DMS79 treated with DMSO at 0.1 percent for 48 hours (cell line): Measurements from ENCODE around the gene DQX1.
"Not testable (repeated sequence)": the region's sequence is repeated elsewhere in the genome, so short reads cannot be mapped to it uniquely, and the experiment has no call there.

Source experiments
- DNase-seq: peaks from one replicate; lab custom pipeline; 2025; lab: John Stamatoyannopoulos, UW

DQX1 gene, protein sequence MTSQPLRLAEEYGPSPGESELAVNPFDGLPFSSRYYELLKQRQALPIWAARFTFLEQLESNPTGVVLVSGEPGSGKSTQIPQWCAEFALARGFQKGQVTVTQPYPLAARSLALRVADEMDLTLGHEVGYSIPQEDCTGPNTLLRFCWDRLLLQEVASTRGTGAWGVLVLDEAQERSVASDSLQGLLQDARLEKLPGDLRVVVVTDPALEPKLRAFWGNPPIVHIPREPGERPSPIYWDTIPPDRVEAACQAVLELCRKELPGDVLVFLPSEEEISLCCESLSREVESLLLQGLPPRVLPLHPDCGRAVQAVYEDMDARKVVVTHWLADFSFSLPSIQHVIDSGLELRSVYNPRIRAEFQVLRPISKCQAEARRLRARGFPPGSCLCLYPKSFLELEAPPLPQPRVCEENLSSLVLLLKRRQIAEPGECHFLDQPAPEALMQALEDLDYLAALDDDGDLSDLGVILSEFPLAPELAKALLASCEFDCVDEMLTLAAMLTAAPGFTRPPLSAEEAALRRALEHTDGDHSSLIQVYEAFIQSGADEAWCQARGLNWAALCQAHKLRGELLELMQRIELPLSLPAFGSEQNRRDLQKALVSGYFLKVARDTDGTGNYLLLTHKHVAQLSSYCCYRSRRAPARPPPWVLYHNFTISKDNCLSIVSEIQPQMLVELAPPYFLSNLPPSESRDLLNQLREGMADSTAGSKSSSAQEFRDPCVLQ

DNA sequence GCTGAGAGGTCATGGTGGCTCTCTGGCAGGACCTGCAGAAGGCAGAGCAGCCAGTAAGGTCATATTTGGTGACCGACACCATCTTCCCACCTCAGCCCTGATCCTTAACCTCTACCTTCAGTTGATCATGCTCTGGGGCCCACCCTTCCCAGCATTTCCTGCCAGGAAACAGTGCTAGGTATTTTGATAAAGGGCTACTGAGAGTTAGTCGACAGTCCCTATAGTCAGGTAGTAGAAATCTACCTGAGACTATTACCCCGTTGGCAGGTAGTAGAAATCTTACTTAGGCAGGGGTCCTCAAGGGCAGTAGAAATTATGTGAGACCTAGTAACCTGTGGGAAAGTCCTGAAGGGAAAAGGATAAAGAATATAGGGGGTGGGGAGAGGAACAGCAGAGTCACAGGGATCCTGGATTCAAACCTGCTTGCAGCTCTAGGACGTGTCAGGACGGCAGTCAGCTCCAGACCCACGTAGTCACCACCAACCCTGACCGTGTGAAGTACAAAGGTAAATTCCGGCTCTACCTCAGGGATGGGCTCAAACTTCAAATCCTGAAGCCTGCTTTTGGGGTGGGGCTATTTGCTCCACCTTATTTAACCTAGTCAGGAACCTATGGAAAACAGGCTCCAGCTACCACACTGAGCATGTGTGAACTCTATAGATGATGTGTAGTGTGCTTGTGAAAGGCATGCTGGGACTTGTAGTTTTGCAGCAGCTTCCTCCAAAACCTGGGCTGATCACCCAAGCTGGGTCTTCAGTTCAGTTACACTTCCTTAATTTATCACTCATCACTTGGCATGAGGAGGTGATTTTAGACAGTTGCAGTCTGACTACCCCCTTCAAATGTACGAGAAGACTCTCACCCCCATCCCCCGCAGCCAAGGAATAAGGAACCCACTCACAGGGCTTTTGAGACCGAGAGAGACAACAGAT, at the start of gene DQX1:
DQX1 (minus strand) TSS at position 515 of the 932 bp plus-strand sequence; CDS start at position 13, 502 bp downstream.
- DNase-seq, result no peak

DNA sequence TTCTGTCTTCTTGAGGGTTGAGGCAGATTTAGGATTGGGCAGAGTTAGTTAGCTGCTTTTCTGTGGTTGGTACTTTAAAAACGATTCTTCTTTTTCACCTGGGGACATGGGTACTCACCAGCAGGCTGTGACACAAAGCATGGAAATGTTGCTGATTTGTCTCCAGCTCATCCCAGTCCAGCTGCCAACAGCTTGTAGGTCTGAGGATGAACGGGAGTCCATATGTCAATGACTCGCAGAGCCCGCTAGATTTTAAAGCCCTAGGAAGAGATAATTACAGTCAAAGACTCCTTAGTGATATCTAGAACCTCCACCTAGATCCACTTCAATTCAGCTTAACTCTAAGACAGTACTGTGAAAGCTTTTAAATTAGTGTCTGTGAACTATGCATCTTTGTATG, 49.3 kb upstream of the DQX1 start:
- no peak for DNase-seq

DNA sequence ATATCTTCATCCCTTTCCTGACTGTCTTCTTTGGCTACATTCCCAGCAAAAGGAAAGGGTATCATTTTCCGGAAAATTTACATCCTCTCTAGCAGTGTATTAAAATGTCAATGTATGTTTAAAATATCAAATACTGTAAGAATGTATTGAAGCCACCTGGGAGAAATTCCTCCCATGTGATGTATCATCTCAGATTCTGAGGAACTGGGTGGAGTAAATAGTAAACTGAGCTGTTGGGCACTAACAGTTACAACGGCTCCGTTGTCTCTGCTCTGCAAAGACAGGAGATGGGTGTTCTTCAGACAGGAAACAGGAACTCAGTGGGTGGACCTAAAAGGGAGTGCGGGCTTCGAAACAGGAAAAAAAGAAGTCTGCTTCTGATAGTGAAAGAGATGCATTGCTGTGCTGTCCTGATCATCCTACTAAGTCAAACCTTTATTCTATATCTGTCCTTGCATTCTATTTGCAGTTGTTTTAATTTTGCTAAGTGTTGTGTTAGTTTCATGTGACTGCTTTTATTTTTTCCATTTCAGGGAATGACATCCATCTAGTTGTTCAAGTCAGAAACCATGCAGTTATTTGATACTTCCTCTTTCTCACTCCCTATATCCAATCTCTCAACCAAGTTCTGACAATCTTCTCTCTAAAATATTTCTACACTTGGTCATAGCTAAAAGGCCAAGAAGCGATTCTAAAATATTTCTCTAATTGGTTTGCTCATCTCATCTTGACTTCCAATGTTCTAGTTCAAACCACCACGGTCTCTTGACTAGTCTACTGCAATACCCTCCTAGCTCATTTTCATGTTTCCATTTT, 47.9 kb upstream of the DQX1 start:
- no peak for DNase-seq

DNA sequence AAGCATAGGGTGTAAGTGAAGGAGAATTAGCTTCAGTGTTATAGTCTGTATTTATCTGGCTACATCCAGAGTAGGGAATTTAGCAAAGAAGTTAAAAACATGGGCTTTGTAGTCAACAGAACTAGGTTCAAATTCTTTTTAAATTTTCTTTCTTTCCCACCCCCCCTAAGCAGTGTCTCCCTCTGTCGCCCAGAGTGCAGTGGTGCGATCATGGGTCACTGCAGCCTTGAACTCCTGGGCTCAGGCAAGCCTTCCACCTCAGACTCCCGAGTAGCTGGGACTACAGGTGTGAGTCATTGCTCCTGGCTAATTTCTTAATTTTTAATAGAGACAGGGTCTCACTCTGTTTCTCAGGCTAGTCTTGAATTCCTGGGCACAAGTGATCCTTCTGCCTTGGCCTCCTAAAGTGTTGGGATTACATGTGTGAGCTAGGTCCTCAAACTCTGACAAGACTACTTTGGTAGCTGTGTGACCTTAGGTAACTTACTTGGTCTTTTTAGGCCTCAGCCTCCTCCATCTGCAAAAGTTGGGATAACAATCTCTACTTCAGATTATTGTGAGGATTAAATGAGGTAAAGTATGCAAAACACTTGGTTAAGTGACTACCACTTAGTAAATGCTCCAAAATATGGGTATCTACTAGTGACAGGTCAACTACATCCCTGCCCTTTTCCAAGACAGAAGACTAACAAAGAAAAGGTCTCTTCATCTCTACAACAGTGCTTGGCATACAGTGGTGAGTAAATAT, 46.3 kb upstream of the DQX1 start:
- no peak for DNase-seq

DNA sequence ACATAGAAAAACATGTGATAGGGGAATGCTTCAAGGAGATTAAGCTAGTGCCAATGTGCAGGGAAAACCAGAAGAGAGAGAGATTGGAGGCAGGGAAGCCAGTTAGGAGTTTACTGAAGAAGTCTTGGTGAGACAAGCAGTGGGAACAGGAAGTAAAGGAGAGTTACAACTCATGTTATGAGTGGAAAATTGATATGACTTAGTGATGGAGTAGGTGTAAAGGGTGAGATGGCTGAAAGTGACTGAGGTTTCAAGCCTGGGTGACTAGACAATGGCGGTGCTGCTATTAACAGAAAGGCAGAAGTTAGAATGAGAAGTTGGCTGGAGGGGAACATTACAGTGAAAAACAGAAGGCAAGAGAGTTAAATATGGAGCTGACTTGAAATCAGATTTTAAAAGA, 45.0 kb upstream of the DQX1 start:
- no peak for DNase-seq

DNA sequence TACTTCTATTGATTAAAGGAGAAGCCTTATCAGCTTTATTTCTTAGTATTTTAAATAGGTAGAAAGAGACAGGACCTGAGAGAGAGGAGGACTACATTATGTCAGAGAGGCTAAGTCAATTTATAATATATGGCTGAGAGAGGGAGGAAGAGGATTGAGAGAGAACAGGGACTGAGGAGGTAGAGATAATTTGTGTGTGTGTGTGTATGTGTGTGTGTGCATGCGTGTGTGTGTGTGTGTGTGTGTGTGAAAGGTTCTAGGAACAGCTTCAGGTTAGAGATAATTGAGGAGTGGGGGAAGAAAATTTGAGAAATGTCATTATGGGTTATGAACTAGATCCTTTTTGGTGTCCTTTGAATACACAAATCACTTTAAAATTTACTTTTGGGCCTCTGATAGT, 43.7 kb upstream of the DQX1 start:
- DNase-seq, result no peak

DNA sequence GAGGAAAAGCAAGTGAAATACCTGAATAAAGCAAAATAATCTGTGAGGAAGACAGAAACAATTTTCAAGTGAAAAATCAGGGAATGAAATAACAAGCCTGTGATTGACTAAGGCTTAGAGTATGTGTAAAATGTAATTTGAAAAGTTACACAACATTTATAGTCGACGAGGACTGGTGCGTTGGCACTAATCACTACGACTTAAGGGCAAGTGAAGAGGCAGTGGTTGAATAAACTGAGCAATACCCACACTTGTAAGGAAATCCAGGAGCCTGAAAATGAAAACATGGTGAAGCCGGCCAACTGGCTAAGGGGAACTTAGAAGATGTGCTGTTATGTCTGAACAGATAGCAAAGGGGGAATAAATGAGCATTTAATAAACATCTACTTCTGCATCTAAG, 41.9 kb upstream of the DQX1 start:
- DNase-seq, result no peak

DNA sequence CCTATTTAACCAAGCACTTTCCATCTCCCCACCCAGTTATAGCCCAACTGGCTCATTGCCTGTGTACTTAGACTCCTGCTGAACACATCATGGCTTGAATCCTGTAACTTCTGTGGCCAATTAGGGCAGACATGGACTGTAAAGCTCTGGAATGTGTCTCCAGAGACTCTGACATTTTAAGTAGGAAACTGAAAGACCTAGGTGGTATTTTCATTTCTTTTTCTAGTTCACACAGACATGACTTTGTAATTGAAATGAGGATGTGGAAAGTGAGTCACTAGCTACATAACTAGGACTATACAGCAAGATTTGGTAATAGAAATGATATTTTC, 40.7 kb upstream of the DQX1 start:
- DNase-seq, result no peak

DNA sequence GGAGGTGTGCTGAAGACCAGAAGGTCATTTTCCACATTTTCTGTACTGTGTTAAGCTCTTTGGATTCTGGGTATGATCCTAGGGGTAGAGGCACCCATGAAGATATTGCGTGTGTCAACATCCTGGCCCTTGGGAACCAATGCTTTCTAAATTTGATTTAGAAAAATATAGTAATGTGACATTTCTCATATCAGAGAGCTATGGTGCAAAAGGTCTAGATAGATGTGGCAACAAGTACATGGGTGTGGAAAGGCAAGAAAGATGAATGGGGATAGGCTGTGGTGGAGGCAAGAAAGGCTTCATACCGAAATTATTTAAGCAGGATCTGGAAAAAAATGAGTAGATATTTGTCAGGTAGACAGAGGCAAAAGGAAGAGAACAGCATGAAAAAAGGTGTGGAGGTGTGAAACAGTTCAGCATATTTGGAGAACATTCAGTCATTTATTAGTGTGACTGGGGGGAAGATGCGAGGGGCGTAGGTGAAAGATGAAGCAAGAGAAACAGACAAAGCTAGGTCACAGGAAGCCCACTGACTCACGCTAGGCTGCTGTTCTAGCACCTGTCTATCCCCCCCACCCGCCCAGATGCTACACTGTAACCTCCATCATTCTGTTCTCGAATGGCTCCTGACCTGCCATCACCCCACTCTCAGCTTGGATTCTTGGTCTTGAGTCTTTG, 40.2 kb upstream of the DQX1 start:
- DNase-seq, result no peak

DNA sequence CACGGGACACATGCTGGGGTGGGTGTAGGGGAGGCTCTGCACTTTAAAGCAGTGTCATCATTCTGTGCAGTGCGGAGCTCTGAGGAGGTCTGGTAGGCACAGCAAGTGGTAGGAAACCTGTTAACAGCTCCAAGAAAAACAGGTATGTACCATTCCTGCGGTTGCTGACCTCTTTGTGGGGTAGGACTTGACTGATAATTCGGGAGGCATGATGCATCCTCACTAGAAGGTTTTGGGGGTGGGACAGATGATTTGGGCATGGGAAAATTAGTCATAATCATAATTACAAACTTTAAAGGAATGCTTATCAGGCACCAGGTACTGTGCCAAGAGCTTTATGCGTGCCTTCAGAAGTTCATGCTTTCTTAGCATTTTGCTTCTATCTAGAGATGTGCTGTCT, 38.2 kb upstream of the DQX1 start:
- DNase-seq, result no peak

DNA sequence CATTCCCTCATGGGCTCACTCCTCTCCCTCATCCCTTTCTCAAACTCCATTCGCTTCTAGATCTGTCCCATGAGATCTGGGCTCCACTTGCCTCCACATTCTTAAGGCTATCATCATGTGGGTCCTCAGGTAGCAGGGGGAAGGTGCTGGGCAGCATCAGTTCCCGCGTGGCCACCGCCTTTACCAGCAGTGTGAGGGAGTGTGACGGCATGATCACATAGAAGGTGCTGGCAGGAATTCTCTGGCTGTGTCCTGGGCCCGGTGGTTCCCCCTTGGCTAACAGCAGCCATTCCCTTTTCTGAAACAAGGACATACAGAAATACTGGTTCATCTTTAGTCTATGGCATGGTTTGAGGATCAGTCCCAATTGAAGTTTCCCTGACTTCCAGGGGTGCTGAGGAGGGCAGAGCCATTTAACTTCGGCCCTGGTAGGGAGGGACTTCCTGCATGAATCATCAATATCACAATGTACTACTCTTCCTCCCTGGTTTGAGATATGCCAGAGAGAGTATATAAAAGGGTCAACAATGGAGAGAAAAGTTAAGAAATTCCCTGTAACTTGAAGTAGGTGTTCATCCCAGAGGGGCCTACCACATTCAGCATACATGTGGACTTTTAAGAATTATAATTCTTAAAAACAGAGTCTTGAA, 36.2 kb upstream of the DQX1 start:
- no peak for DNase-seq

DNA sequence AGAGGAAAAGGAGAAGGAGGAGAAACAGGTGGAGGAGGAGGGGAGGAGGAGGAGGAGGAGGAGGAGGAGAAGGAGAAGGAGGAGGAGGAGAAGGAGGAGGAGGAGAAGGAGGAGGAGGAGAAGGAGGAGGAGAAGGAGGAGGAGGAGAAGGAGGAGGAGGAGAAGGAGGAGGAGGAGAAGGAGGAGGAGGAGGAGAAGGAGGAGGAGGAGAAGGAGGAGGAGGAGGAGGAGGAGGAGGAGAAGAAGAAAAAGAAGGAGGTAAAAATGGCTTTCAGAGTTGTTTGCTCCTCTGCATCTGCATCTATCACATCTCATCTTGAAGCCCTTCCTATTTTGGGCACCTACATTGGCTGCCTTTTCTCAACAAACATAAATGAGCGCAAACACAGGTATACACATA, 35.0 kb upstream of the DQX1 start:
- not testable (repeated sequence) for DNase-seq

DNA sequence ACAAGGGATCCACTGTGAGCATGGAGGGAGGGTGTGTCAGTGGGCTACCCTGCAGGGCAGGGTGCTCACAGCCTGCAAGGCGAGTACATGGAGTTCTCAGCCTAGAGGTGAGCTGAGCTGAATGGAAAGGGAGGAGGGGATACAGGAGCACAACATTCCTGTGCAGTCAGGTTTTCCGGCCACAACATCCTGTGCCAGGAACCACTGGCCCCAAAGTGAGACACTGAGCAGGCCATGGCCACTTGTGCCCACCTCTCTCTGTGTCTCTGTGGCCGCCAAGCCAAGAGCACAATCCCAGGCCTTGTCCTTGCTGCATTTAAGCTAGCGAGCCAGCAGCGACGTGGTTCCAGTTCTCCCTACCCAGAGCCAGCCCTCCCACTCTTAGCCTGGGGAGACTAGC, 34.6 kb upstream of the DQX1 start:
- DNase-seq, result no peak

DNA sequence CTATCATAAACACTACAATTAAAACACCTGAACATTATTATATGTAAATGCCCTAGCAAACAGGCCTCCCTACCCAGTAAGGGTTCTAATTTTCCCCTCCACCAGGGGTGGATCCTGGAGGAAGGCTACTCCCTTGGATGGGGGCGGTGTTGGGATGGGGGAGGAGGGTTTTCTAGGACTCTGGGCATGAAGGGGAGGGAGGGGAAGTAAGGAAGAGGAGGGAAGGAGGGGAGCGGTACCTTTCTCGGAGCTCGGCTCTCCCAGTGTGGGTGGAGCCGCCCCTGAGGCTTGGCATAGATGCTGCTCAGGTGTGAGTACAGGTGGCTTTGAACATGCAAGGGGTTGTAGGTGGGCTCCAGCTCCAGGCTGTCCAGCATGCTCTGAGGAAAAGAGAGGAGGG, 33.9 kb upstream of the DQX1 start:
- no peak for DNase-seq

DNA sequence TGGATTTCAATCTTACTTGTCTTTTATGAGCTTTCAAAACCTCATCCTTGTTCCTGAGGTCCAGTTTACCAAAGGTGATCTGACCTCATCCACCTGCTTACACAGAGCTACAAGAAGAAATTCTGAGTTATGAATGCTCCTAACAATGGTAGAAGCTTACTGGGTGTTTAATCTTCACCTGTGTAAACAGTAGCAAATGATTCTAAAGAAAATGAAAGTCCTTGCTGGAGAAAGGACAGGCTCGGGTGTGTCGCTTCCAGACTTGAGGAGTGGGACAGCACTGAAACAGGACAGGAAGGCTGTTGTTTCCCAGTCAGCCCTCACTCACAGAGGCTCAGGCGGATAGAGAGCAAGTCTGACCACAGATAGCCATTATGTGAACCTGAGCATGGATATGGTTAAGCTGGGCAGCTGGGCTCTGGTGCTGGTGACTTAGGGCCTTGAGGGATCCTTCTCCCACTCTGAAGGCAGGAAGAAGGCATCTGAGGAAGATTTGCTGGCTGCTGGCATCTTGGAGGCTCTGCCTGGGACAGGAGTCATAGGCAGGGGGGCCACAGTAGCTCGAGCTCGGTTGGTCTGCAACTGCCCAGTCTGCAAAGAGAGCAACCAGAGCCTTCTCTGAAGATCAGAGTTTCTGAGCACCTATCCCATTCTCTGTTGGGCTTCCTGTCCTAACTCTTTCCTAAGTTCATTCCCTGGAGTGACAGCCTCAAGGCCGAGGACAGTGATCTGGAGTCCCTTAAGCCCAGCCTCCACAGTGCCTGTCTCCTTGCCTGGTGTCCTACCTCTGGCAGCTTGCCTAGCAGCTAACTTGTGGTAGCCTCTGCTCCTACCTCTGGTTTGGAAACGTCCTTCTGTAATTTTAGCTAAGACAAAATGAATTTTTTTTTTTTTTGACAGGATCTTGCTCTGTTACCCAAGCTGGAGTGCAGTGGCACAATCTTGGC, 32.5 kb upstream of the DQX1 start:
- DNase-seq, result no peak

DNA sequence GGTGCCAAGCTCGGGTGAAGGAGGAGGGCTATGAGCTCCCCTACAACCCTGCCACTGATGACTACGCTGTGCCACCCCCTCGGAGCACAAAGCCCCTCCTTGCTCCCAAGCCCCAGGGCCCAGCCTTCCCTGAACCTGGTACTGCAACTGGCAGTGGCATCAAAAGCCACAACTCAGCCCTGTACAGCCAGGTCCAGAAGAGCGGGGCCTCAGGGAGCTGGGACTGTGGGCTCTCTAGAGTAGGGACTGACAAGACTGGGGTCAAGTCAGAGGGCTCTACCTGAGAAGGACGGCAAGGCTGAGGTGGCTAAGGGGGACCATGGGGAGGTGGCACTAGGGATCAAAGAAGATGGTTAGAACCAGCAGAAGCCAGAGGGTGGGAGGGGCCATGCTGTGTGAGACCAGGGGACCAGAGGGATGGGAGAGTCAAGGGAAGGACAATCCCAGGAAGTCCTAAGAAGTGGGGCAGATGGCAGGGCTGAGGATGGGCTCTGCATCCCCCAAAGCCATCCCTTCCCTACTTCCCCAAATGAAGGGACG, 30.9 kb upstream of the DQX1 start:
- no peak for DNase-seq

DNA sequence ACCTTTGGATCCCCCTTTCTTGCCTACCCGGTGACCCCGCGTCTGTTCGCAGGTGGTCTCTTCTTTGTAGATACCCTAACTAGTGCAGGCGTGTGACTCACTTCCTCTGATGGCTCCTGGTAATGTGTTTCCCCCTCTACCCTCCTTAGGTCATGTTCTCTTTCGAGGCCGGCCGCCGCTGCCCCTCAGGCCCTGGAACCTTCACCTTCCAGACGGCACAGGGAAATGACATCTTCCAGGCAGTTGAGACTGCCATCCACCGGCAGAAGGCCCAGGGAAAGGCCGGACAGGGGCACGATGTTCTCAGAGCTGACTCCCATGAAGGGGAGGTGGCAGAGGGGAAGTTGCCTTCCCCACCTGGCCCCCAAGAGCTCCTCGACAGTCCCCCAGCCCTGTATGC, 30.1 kb upstream of the DQX1 start:
- no peak for DNase-seq

DNA sequence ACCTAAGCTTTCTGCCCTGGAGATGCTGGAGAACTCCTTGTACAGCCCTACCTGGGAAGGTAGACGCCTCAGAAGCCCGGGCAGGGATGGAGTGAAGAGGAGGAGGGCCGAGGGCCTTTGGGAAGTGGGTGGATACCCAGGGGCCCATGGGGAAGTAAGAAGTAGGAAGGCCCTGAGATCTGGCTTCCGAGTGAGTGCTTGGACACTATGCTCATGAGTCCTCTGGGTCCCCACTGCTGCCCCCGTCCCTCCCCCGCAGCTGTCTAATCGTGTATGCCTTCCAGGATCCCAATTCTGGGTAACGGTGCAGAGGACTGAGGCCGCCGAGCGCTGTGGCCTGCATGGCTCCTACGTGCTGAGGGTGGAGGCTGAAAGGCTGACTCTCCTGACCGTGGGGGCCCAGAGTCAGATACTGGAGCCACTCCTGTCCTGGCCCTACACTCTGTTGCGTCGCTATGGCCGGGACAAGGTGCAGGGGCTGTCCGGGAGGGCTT, 29.6 kb upstream of the DQX1 start:
- no peak for DNase-seq
